Retinal pigment epithelial cell (primary cell): ENCODE results near the gene GNAI3.

Experiments used
- DNase-seq: peaks from one replicate; pipeline ENCODE4 v3.0.0-alpha.2; 2010; ENCODE audit warnings: low read depth
- H3K4me3 ChIP-seq: 2 replicates; pipeline ENCODE4 v1.5.1; 2011; ENCODE audit warnings: mild to moderate bottlenecking, low read length, control low read depth, moderate library complexity
- TF ChIP-seq, protein P1 (sequence below): conservative IDR thresholded peaks from 2 replicates; pipeline ENCODE4 v1.5.1; 2011; ENCODE audit warnings: low read depth, low read length, control low read depth, inconsistent platforms

Gene GNAI3

DNA sequence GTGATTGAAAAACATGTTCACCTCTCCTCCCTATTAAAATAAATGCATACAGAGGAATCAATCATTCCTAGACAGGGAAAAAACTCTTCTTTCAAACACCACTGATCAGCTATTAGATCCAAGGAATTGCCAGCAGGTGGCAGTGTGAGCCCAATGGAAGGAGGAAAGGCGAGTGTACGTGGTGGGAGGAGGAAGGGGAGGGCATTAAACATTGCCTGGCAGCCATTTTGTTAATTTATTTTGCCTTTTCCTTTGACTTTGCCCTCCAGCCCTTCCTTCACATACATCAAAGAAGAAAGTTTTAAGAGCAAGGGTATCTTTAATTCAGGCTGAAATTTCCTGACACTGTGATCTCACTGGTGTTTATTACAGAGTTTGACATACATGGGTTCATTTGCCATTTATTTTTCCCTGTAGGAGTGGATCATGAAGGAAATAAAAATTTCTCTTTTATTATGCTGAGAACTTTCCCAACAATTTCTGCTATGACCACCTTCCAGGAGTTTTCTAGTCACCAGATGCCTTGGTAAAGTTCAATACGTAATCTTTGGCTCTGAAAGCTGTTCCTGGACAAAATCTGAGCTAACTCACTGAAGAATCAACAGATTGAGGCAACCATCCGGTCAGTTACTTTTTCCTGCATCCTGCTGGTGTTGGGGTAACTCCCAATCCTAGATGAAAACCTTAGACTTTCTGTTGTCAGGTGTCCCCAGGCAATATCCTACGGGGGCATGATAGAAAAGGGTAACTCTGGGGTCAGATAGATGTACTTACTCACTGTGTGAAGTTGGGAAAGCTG is 1.9 kb upstream of the GNAI3 start:
- TF ChIP-seq, protein P1, sequence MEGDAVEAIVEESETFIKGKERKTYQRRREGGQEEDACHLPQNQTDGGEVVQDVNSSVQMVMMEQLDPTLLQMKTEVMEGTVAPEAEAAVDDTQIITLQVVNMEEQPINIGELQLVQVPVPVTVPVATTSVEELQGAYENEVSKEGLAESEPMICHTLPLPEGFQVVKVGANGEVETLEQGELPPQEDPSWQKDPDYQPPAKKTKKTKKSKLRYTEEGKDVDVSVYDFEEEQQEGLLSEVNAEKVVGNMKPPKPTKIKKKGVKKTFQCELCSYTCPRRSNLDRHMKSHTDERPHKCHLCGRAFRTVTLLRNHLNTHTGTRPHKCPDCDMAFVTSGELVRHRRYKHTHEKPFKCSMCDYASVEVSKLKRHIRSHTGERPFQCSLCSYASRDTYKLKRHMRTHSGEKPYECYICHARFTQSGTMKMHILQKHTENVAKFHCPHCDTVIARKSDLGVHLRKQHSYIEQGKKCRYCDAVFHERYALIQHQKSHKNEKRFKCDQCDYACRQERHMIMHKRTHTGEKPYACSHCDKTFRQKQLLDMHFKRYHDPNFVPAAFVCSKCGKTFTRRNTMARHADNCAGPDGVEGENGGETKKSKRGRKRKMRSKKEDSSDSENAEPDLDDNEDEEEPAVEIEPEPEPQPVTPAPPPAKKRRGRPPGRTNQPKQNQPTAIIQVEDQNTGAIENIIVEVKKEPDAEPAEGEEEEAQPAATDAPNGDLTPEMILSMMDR = peak; percentile 81
- DNase-seq = no peak
- peak overlapping the region; percentile 86 for H3K4me3 ChIP-seq

DNA sequence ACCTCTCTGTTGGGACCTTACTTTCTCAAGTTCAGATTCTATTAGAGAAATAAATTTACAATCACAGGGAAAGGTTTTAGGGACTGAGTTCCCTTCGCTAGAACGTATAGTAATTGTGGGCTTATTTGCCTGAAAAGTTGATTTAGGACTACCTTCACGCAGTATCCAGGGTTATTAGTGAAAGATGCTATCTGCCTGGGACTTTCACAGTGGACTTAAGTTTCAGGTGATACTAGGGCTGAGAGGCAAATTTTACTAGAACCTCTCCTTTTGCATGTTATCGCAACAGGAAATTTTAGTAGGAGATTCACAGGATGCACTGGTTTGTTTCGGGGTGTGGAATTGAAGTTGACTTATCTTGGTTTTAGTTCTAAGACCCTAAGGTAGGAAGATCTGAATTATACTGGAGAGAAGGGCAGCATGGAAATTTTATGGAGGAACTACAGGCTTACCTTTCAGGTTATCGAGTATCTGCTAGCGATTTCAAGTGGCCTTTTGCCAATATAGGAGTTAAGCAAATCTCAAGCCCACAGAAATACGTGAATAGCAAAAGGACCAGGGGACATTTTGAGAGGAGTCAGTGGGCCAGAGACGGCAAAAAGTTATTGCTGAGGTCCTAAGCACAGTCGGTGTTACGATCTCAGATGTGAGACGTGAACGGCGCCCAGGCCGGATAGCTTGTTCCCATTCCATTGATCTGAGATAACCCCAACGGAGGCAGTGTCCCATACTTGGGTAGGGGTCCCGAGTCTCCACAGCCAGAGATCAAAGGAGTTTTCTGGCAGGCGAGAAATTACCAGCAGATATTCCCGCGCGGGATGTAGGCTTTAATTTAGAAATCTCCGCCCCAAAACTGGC is 723 bp upstream of the GNAI3 start:
- DNase-seq = no peak
- peak overlapping the region; percentile 86 for H3K4me3 ChIP-seq
- TF ChIP-seq, protein P1 = no peak

DNA sequence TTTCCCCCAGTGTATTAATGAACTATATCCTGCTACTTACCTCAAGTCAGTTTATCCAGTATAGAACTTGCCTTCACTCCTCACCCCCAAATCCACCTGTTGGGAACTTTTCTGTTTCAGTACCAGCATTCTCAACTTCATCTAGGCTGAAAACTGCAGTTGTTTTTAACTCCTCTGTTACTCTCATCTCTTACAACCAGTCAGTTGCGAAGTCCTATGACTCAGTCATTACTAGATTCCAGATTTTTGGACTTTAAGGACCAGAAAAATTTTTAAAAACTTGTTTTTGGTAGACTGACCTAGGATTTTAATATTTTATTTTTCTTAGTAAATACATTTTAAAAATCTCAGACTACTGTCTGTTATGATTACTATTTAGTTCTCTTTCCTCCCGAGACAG is 8.1 kb downstream of the GNAI3 start:
- TF ChIP-seq, protein P1 = no peak

GRCh38 chr1:109557520-109557919 is 9.1 kb downstream of the GNAI3 start:
- no peak for DNase-seq
- TF ChIP-seq, protein P1 = no peak

More for the DNA sequence above, 8.1 kb downstream of the GNAI3 start:
- no peak overlapping the region for H3K4me3 ChIP-seq
- no peak for DNase-seq

DNA sequence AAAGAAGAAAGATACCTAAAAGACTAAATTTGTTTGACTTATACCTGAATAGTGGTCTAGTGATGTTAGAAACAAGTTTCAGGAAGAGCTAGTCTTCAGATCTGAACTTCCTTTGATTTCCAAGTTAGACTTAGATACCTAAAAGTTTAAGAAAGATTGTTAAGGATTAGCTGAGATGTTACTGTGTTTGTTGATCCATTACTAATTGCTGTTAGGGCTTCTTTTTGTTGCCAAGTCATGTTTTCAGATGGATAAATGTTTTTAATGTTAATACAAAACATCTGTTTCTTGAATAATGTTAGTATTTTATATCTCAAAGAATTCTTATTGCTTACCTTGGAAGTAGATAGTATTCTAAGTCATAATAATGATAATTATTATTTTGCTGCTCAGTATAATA is 11.6 kb downstream of the GNAI3 start:
- DNase-seq = no peak
- TF ChIP-seq, protein P1 = no peak
- no peak overlapping the region for H3K4me3 ChIP-seq

More at GRCh38 chr1:109557520-109557919, 9.1 kb downstream of the GNAI3 start:
- H3K4me3 ChIP-seq = no peak overlapping the region

- TF ChIP-seq, protein P1 = no peak
- no peak overlapping the region for H3K4me3 ChIP-seq
Measured at GRCh38 chr1:109564194-109564878, 15.9 kb downstream of the GNAI3 start.

More at GRCh38 chr1:109564194-109564878, 15.9 kb downstream of the GNAI3 start:
- DNase-seq = no peak
